Right renal pelvis (tissue), 4 donors: ENCODE data around the gene CCR2. TPM values are rescaled to one million over a fixed set of nuclear protein-coding genes. Genes with fewer than 3 reads are reported as not detected.
"Not testable (repeated sequence)": the region's sequence is repeated elsewhere in the genome, so short reads cannot be mapped to it uniquely, and the experiment has no call there.

ENCODE experiments used
- DNase-seq, 4 donors: peaks; one replicate each; pipeline ENCODE4 v3.0.0-alpha.2; 2013; ENCODE audit warnings: low read depth in 4 of 4, low spot score in 3 of 4, missing footprints in 1 of 4
- polyA plus RNA-seq, 4 donors: library from polyadenylated mRNA; unstranded; fragments of 120-200 nt; gene quantifications; one replicate each; pipeline ENCODE4 v1.2.1, GENCODE V29; 2013; ENCODE audit not compliant: insufficient read length in 4 of 4

Gene CCR2
- polyA plus RNA-seq, 4 donors: 0.58 to 2.1 (median 1.8) TPM

DNA sequence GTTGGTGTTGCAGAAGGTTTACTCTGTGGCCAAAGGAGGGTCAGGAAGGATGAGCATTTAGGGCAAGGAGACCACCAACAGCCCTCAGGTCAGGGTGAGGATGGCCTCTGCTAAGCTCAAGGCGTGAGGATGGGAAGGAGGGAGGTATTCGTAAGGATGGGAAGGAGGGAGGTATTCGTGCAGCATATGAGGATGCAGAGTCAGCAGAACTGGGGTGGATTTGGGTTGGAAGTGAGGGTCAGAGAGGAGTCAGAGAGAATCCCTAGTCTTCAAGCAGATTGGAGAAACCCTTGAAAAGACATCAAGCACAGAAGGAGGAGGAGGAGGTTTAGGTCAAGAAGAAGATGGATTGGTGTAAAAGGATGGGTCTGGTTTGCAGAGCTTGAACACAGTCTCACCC lies 20.8 kb downstream of the CCR2 start:
- DNase-seq: no peak

DNA sequence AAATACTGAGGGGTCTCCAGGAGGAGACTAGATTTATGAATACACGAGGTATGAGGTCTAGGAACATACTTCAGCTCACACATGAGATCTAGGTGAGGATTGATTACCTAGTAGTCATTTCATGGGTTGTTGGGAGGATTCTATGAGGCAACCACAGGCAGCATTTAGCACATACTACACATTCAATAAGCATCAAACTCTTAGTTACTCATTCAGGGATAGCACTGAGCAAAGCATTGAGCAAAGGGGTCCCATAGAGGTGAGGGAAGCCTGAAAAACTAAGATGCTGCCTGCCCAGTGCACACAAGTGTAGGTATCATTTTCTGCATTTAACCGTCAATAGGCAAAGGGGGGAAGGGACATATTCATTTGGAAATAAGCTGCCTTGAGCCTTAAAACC lies 21.3 kb downstream of the CCR2 start:
- no peak for DNase-seq

DNA sequence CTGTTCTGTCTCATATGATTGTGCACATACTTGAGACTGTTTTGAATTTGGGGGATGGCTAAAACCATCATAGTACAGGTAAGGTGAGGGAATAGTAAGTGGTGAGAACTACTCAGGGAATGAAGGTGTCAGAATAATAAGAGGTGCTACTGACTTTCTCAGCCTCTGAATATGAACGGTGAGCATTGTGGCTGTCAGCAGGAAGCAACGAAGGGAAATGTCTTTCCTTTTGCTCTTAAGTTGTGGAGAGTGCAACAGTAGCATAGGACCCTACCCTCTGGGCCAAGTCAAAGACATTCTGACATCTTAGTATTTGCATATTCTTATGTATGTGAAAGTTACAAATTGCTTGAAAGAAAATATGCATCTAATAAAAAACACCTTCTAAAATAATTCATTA lies 21.9 kb downstream of the CCR2 start:
- DNase-seq: no peak

DNA sequence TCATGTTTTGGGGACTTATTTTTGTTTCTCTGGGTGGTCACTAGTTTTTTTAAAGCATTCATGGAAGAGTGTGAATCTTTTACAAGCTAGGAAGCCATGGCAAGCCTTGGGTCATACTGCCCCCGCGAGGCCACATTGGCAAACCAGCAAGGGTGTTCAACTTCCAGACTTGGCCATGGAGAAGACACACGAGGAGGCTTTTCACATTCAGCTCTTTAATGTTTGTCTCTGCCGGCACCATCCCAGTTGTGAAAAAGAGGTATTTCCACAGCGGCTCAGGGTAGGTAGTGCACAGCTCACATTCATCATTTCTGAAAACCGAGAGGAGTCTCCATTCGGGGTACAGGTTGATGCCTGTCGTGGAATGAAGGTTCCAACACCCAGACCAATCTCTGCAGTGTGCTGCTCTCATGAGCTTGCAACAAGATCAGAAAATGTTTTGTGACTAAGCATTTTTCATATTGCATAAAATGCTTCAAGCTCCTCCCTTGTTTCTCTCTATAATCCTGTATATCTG lies 24.6 kb downstream of the CCR2 start:
- DNase-seq: peak; percentile 25 to 47 (median 37)

- no peak for DNase-seq
Measured at GRCh38 chr3:46380471-46381221, 26.7 kb downstream of the CCR2 start.

GRCh38 chr3:46381625-46382024 lies 27.7 kb downstream of the CCR2 start:
- DNase-seq: no peak

DNA sequence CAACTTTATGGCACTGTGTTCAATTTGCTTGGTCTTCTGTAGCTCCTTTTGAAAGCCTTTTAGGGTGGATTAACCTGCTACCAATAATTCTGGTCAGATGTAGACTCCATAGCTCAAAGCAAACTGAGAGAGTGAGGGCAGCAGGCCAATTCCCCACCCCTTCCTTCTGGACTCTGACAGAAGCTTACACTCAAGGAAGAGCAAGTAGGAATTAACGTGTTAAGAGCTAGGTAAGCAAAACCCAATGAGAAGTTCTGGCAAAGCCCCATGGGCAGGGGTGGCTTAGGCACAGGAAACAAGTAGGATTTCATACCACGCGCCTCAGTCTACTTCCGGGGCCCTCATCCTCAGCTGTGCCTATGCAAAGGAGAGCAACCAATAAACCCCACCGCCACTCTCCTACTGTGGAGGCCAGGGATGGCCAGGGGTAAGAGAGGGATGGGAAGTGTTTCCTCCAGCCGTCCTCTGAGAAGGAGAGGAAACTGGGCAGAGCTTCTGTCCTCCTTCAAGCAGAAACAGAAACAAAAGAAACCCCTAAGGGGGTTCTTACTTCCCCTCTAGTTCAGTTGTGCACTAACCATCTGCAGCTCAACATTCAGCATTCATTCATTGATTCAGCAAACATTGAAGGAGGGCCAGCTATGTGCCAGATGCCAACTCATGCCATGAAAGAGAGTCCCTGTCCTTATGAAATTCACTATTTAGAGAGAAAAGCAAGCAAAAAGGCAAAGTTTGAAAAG lies 29.5 kb downstream of the CCR2 start:
- DNase-seq: no peak

DNA sequence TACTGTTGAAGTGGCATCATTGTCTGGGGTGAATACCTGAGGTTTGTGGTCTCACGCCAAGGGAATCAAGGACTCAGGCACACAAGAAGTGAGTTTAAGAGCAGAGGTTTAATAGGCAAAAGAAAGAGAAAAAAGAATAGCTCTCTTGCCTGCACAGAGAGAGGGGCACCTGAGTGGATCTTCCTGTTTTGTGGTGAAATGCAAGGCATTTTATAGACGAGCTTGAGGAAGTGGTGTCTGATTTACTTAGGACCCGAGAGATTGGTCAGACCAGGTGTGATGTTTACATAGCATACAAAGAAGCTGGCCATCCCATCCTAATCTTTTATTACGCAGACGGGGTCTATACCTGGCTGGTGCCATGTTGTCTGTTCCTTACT lies 30.0 kb downstream of the CCR2 start:
- no peak for DNase-seq

- no peak for DNase-seq
Measured at GRCh38 chr3:46386205-46386604, 32.3 kb downstream of the CCR2 start.

- not testable (repeated sequence) for DNase-seq
Measured at GRCh38 chr3:46388847-46389246, 34.9 kb downstream of the CCR2 start.

DNA sequence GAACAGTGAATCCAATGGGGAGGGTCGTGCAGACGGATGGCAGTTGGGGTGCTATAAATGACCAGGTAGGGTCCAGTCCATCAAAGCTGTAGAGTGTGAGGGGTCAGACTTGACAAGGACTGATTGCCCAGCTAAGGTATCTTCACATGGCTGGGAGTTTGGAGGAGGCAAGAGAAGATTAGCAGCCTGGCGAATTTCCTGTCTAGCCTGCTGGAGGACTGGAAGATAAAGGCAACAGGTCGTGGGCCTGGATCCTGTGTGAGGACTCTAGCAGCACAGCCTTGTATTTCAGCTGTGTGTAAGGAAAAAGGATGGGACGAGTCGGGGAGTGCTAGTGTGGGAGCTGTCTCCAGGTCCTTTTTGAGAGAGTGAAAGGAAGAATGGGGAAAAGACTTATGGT lies 35.4 kb downstream of the CCR2 start:
- DNase-seq: no peak

- DNase-seq: not testable (repeated sequence)
Measured at GRCh38 chr3:46391526-46391925, 37.6 kb downstream of the CCR2 start.

DNA sequence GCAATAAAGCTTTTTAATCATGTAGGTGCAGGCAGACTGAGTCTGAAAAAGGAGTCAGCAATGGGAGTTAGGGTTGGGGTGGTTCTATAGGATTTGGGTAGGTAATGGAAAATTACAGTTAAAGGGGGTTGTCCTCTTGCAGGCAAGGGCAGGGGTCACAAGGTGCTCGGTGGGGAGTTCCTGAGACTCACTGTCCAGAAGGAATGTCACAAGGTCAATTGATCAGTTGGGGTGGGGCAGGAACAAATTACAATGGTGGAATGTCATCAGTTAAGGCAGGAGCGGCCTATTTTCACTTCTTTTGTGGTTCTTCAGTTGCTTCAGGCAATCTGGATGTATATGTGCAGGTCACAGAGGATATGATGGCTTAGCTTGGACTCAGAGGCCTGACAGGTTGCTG lies 39.1 kb downstream of the CCR2 start:
- no peak for DNase-seq

GRCh38 chr3:46393554-46394434 lies 39.9 kb downstream of the CCR2 start:
- DNase-seq: no peak

DNA sequence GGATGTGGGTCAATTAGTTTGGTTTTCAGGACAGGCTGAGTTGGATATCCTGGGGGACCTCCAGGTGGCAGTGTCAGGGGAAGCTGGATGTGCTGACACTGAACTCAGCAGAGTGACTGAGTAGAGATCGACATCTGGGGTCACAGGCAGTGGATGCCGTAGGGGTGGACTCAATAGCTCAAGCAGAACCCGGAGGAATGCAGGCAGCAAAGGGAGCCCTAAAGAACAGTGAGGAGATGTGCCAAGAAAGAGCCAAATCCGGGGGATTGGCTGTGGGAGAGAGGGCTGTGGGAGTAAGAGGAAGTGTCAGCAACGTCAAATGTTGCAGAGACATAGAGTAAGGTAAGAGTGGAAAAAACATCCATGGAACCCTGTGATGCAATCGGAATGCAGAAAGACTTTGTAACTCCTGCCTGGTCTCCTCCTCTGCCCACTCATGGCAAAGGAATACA lies 41.3 kb downstream of the CCR2 start:
- DNase-seq: no peak

DNA sequence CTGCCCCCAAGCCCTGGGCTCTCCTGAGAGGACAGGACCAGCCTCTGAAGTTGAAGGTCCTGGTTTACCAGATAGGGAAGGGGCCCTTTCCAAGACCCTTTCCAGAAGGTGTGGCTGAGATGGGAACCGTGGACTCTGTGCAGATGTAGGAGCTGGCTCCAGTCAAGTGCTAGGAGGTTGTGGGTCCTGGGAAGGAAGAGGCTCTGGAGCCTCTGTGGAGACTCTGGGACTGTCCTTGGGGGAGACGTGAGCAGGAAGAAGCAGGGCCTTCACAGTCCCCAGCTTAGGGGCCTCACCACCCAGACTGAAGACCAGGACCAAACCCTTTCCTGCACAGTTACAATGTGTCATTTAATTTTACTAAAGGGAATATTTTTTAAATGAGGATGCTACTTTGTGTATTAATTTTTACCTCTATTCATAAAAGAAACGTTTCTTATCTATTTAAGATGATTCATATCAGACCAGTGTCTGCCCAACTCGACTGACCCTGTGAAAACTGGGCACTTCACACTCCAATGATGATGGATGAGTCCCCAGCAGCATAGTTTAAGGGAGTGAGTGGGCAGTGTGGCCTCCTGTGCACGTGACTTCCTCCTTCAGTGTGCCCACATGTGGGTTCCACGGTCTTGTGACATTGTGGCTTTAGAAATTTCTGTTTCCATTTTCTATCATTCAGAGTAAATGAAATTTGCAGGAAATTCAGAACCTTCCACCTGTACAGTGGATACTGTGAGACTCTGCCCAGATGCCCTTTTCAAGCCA lies 42.0 kb downstream of the CCR2 start:
- DNase-seq: no peak

- DNase-seq: no peak
Measured at GRCh38 chr3:46397111-46397510, 43.2 kb downstream of the CCR2 start.

DNA sequence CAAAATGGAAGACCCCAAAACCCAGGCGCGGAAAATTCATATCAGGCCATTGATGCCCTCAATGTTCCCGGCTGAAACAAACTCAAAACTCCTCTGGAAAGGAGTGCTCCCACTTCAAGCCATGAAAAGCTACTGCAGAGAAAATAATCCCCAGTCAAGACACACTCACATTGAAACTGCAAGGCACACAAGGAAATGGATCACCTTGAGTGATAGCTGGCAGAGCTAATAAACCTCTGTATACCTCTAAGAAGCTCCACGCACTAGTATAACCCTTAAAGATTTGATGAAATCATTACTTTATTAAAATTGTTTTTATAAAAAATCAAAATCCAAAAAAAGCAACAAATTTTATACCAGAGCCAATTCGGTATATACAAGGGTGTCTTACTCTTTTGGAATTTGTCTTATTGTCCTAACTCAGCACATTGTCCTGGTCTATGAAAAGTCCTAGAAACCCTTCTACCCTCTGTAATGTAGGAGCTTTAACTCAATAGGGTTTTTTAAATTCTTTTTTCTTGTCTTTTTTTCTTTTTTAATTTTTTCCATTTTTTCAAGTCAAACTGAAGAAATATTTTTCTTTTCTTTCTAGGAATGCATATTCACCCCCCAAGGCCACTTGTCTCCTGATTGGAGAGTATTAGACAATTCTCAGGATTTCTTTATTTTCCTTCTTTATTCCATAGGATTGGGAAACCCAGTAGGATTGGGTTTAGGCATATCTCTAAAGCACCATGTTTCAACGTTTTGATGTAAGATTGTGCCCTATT lies 44.5 kb downstream of the CCR2 start:
- DNase-seq: no peak

GRCh38 chr3:46399098-46399497 lies 45.2 kb downstream of the CCR2 start:
- no peak for DNase-seq
